Thyroid gland (tissue), 4 donors: ENCODE measurements around the gene MKI67.

ENCODE experiments used
- POLR2A ChIP-seq, 2 donors: fragments of 450-650 bp; IDR thresholded peaks; one replicate each; pipeline ENCODE4 v1.6.1; 2017; ENCODE audit warnings: antibody characterized with exemption in 2 of 2, mild to moderate bottlenecking in 2 of 2, moderate library complexity in 1 of 2
- TF ChIP-seq, protein P1 (sequence below), 6 experiments: fragments of 200-600 bp in 3 of 6; fragments of 450-650 bp in 3 of 6; sonication (generic) in 3 of 6; IDR thresholded peaks; one replicate each; pipeline ENCODE4 v1.5.1; 2016 to 2019; ENCODE audit warnings: antibody characterized with exemption in 6 of 6, mild to moderate bottlenecking in 2 of 6, inconsistent platforms in 1 of 6, moderate library complexity in 1 of 6

GRCh38 chr10:128063736-128064107 lies 62.5 kb downstream of the MKI67 start:
- TF ChIP-seq POLR2A (IDR thresholded peaks at IDR 0.05), result no peak
- TF ChIP-seq, protein P1, sequence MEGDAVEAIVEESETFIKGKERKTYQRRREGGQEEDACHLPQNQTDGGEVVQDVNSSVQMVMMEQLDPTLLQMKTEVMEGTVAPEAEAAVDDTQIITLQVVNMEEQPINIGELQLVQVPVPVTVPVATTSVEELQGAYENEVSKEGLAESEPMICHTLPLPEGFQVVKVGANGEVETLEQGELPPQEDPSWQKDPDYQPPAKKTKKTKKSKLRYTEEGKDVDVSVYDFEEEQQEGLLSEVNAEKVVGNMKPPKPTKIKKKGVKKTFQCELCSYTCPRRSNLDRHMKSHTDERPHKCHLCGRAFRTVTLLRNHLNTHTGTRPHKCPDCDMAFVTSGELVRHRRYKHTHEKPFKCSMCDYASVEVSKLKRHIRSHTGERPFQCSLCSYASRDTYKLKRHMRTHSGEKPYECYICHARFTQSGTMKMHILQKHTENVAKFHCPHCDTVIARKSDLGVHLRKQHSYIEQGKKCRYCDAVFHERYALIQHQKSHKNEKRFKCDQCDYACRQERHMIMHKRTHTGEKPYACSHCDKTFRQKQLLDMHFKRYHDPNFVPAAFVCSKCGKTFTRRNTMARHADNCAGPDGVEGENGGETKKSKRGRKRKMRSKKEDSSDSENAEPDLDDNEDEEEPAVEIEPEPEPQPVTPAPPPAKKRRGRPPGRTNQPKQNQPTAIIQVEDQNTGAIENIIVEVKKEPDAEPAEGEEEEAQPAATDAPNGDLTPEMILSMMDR (IDR thresholded peaks at IDR 0.05), result no peak
